HG03354 (cell line): ENCODE results near the gene ANKRD1.

Source experiments
- ATAC-seq: cut with Tn5 transposase; IDR thresholded peaks from one replicate; pipeline ENCODE4 v1.9.1; 2021; ENCODE audit warnings: mild to moderate bottlenecking; ENCODE audit not compliant: unreplicated experiment, poor library complexity, severe bottlenecking

Gene ANKRD1

DNA sequence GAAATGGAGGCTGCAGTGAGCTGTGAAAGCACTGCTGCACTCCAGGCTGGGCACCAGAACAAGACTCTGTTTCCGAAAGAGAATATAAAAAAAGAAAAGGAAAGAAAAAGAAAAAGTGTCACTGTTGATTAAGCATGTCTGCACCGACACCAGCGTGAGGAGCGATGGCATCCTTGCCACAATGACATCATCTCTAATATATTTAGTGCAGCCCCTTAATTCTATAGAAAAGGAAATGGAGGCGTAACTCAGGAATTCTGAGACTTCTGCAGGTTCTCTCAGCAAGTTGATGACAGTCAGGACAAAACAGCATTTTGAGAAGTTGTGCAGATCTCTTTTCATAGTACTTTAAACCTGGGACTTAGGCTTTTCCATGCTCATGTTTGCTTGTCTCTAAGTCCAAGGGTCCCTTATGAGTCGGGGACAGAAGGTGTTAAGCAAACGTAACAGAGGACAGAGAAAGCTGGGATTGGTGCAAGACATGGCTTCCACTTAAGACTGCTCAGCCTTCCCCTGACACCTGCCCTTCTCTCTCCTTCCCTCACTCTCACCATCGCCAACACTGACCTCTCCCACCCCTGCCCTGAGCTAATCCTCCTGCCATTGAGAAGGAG lies 16.9 kb upstream of the ANKRD1 start:
- no peak for ATAC-seq

- ATAC-seq, result no peak
Measured at GRCh38 chr10:90936276-90936659, 15.4 kb upstream of the ANKRD1 start.

DNA sequence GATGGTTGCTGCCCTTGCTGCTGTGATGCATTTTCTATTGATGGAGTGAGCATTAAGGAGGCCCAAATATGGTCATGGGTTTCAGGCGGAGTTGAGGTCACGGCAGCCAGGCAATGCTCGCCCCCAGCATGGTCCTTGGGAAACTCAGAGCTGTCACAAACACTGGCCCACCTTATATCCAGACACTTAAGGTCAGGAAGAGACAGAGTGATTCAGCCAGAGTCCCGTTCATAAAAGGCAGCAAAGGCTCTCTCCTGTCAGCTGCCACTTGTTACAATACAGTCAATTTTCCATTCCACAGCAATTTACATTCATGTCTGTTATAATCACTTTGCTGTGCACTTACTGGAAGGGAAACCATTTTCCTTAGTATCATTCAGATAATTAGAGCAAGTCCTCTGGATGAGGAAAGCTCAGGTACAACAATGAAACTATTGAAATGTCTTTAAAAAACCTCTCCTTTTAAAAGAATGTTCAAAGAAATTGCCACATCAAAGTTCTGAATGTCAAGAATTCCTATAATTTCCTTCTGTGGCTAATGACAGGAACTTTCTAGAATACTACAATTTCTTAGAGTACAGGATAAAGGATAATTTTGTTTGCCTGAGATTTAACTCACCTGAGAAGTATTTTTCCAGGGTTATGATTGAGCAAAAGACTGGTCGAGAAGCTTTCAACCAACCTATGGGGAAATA lies 14.8 kb upstream of the ANKRD1 start:
- ATAC-seq, result no peak

- no peak for ATAC-seq
Measured at GRCh38 chr10:90930971-90931871, 10.3 kb upstream of the ANKRD1 start.

DNA sequence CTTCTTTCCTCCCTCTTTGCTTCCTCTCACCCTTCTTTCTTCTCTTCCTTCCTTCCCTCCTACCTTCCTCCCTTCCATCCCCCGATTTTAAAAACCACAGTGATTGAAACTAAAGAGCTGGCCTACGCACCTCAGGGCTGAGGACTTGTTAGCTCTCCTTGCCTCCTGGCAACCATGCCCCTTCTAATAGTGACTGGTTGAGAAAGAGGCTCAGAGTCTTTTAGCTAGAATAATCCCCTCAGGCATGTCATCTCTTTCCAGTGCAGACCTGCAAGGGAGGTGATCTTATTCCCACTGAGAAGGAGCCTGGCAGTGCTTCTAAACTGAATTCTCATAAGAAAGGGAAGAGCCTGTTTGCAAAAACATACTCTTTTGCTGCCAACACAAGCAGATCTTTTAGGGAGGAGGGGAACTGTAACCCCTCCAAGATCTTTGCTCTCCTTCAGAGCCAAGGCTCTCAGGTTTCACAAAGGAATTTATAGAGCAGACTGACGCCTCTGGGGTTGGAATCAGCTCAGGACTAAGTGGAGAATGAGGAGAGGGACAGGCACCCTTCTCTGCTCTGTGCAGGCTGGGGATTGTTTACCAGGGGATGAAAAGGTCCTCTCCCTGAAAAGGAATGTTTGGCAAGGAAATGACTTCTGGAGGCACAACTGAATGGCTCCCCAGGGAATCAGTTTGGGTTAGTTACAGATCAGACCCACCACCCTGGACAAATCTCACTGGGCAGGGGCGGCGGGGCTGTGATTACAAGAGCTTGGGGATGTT lies 9.4 kb upstream of the ANKRD1 start:
- no peak for ATAC-seq

GRCh38 chr10:90929179-90929578 lies 8.3 kb upstream of the ANKRD1 start:
- ATAC-seq, result no peak

GRCh38 chr10:90927293-90927692 lies 6.4 kb upstream of the ANKRD1 start:
- ATAC-seq, result no peak

DNA sequence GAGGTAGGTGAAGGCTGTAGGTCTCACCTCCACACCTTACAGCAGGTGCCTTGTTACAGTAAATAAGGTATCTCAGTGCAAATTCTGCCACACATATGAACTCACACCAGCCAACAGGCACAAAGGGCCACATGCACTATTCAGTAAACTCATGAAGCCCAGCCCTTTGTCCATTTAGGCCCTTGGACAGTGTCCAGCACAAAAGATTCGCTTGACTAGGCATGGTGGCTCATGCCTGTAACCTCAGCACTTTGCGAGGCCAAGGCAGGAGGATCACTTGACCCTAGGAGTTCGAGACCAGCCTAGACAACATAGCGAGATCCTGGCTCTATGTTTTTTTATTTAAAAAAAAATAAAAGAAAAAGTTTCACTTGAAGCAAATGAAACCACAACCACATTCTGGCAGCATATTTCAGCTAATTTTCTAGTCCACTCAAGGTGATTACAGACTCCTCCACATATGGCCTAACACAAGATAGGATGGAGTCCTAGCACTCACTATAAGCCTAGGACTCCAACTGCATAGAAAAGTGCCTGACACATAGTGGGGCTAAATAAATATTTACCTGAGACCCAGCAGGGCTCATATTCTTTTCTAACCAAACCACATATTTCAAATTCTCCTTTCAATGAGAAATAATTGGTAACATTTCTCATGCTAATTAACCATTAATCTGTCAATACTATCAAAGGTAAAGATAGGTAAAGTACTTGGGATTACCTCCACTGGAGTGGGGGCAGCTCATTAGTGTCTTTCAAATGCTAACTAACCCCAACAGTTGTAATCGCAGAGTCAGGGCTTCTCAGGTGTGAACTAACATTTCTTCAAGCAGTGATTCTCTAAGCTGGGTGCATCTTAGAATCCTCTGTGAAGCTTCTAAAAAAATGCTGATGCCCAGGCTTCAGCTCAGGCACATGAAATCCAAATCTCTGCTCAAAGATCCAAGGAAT lies 4.5 kb upstream of the ANKRD1 start:
- ATAC-seq, result no peak

- ATAC-seq, result no peak
Measured at GRCh38 chr10:90924552-90924951, 3.7 kb upstream of the ANKRD1 start.

GRCh38 chr10:90923111-90923731 lies 2.3 kb upstream of the ANKRD1 start:
- no peak for ATAC-seq

DNA sequence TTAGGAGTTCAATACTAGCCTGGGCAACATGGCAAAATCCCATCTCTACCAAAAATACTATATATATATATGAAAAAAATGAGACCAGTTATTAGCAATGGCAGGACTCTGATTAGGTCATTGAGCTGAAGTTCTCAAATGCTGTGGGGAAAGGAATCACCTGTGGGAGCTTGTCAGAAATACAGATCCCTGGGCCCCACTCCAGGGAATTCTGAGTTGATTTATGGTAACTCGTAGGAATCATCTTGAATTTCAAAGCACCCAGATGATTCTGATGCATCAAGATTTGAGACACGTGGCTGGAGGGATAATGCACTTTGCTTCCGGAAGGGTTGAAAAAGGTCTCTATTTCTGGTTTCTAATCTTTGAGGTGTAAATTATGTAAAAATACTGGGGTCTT lies 1.0 kb upstream of the ANKRD1 start:
- no peak for ATAC-seq

- no peak for ATAC-seq
Measured at GRCh38 chr10:90919683-90920574, 958 bp downstream of the ANKRD1 start.

- no peak for ATAC-seq
Measured at GRCh38 chr10:90917968-90918318, 2.9 kb downstream of the ANKRD1 start.

DNA sequence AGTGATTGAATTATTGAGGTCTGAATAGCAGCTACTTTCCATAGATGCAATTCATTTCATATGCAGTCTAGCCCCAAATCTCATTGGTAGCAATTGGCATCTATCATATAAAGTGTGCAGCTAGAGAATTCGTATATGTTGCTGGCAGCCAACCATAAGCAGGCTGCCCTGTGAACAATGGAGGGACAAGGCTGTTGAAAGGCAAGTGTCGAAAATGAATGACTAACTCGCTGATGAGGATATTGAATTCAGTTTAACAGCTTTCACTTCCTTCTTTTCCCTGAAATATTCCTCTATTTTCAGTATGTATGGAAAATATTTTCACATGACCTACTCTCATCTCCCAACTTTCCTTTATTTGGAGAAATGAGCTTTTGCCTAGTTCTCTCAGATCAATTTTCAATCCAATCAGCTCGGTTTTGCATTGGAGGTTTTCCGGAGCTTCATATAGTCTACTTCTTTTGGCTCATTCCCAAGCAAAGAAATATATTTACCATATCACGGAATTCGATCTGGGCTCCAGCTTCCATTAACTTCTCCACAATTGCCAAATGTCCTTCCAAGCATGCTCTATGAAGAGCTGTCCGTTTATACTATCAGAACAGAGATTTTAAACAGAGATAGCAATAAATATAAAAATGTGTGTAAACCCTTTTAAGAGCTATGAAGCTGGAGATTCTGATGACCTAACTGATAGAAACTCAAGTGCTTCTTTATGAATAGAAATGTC lies 3.5 kb downstream of the ANKRD1 start:
- no peak for ATAC-seq

DNA sequence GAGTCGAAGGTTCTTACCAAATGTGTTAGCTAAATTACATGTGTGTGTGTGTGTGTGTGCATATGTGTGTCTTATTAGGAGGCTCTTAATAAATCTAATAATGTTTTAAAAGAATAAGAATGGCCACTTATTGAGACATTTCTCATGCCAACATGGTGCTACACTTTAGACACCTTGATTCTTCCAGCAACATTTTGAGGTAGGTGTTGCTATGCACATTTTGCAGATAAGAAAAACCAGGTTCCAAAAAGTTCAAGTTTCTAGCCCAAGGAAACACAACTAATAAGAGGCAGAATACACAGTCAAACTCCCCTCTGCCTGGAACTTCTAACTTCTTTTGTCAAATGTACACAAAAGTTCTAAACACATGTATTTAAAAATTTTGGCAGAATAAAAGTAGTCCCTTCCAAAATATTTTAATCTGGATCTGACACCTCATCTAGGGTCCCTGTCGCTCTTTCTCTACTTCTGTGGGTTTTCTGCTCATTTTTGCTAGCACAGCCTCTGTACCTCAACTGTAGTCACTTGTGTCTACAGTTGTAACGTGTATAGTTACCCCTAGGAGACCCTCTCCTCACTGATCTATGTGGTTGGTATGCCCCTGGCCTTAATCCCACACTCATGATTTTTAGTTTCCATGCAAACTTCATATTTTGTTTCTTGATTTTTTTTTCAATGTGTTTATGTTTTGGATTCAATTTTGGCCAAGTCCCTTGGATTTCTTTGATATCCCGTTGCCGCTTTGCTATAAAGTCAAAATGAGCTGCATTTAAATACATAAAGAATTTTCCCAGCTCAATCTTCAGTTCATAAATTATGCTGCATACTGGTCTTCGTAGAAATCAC lies 4.3 kb downstream of the ANKRD1 start:
- no peak for ATAC-seq

- ATAC-seq, result no peak
Measured at GRCh38 chr10:90915766-90916075, 5.2 kb downstream of the ANKRD1 start.
